ENCODE data around the gene DMXL2. TPM values are rescaled to one million over a fixed set of nuclear protein-coding genes. Genes with fewer than 3 reads are reported as not detected.
"Not testable (repeated sequence)": the region's sequence is repeated elsewhere in the genome, so short reads cannot be mapped to it uniquely, and the experiment has no call there.

The DMXL2 gene
- total and polyA plus RNA-seq, 2 experiments from 2014 or later, result 3.6 to 17.6 TPM

DNA sequence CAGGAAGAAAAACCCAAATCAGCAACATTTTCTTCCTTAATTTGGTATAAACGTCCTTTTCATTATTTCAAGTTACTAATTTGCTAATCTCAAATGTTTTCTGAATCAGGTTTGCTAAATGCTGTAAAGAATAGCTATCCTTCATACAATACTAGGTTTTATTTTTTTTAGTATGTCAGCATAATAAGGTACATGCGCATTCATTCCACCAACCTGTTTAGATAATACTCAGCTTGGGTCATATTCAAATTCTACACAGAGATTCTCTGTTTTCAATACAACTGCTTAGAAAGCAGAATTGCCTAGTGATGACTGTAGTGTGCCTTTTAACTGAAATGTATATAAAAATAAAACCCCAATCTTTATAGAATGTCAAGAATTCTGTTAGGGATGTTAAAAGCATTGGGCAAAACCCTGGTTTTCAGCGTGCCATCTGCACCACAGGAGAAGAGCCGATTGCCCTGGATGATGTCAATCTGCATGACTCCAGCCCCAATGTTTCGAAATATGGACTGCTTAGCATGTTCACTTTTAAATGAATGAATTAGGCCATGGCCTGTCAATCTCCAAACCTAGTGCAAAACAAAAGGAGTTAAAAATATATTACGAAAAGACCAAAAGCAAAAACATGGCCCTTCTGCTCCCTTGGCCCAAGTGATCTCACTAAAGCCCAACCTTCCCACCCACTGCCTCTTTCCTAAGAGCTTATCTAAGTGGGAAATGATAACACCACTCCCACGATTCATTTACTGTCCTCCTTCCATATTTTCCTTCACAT lies 173.8 kb downstream of the DMXL2 start:
- Histone ChIP-seq H3K9ac (no peak overlapping the region), H3K27ac (no peak overlapping the region), H3K4me1 (ENCODE audit: insufficient read depth) (no peaks in the 10 kb centered on the region), H3K9me3 (ENCODE audit: low read depth) (no peaks in the 10 kb centered on the region), H3K27me3 (replicated peaks; ENCODE audit: insufficient read depth) (no peaks in the 10 kb centered on the region), H3K36me3 (ENCODE audit: low read depth) (0 out of 2 replicates have a peak, but pooled peaks cover 4% of the 10 kb centered on the region), H3K9me2 (ENCODE audit: insufficient read depth) (peaks cover 5% of the 10 kb centered on the region; the same call in 1 of the 2 replicates), H3F3A (ENCODE audit: insufficient read depth) (peaks cover 8% of the 10 kb centered on the region; the same call in 1 of the 2 replicates), H4K20me1 (ENCODE audit: insufficient read depth) (no peaks in the 10 kb centered on the region), H2AFZ (no peak overlapping the region), H3K79me2 (ENCODE audit: insufficient read depth) (no peaks in the 10 kb centered on the region), H3K4me2 (ENCODE audit: unreplicated experiment) (no peak overlapping the region), H3K4me3 (no peak overlapping the region)
- in situ Hi-C loops (cut with MboI), result no loop called here
- WGBS, 2 experiments (ENCODE audit: low coverage in 1 of 2, low lambda C conversion rate in 2 of 2, missing lambda C conversion rate in 2 of 2), result 84 to 87% methylated on average over 7 of the region's 7 CpGs
- DNase-seq, result peak; percentile 12
- TF ChIP-seq EZH2 (IDR thresholded peaks at IDR 0.05; ENCODE audit: insufficient read depth, poor library complexity, severe bottlenecking) (no peak), EZH2phosphoT487 (IDR thresholded peaks at IDR 0.05; ENCODE audit: insufficient read depth, low read depth) (no peak)

DNA sequence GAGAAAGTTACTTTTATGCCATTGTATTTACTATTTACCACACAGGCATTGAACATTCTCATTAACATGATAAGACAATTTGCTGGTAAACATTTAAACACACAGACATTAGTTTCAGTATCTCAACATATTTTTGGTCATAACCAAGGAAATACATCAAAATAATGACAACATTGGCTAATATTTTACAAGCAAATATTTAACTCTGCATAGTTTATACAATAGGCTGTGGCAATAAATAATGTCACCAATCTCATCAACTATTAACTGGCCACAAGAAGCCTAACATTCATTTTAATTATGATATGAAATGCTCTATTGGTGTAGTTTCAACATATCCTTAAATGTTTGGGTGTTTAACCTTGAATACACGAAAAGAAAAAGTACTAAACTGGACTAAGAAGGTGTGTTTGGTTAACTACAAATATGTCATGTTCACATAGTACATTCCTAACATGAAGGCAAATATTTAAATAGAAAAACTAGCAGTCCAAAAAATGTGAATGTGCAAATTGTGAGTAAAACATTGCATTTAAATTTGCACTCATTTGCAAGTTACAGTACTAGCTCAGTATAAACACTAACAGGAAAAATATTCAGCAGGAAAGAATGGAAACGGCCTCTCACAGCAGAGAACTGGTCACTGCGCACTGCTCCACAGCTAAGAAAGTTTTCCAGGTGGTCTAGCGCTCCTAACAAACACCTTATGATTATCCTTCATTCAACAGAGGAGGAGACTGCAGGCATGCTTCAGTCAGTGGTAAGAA lies 174.5 kb downstream of the DMXL2 start:
- H3K4me1 ChIP-seq (ENCODE audit: insufficient read depth), result no peaks in the 10 kb centered on the region
- DNase-seq, result no peak
- H3K27me3 ChIP-seq (replicated peaks; ENCODE audit: insufficient read depth), result no peaks in the 10 kb centered on the region
- no peaks in the 10 kb centered on the region for H3K79me2 ChIP-seq (ENCODE audit: insufficient read depth)
- no peaks in the 10 kb centered on the region for H3K9me2 ChIP-seq (ENCODE audit: insufficient read depth)
- no peaks in the 10 kb centered on the region for H4K20me1 ChIP-seq (ENCODE audit: insufficient read depth)
- H3F3A ChIP-seq (ENCODE audit: insufficient read depth), result peaks cover 8% of the 10 kb centered on the region; the same call in 1 of the 2 replicates
- in situ Hi-C loops (cut with MboI), result no loop called here
- H3K9ac ChIP-seq, result no peak overlapping the region
- H3K4me3 ChIP-seq, result no peak overlapping the region
- 0 out of 2 replicates have a peak, but pooled peaks cover 4% of the 10 kb centered on the region for H3K36me3 ChIP-seq (ENCODE audit: low read depth)
- H3K4me2 ChIP-seq (ENCODE audit: unreplicated experiment), result no peak overlapping the region
- no peak overlapping the region for H2AFZ ChIP-seq
- TF ChIP-seq EZH2 (IDR thresholded peaks at IDR 0.05; ENCODE audit: insufficient read depth, poor library complexity, severe bottlenecking), result no peak
- no peak for TF ChIP-seq EZH2phosphoT487 (IDR thresholded peaks at IDR 0.05; ENCODE audit: insufficient read depth, low read depth)
- 90 to 95% methylated on average over 4 of the region's 4 CpGs for WGBS, 2 experiments (ENCODE audit: low coverage in 1 of 2, low lambda C conversion rate in 2 of 2, missing lambda C conversion rate in 2 of 2)
- no peaks in the 10 kb centered on the region for H3K9me3 ChIP-seq (ENCODE audit: low read depth)
- no peak overlapping the region for H3K27ac ChIP-seq

DNA sequence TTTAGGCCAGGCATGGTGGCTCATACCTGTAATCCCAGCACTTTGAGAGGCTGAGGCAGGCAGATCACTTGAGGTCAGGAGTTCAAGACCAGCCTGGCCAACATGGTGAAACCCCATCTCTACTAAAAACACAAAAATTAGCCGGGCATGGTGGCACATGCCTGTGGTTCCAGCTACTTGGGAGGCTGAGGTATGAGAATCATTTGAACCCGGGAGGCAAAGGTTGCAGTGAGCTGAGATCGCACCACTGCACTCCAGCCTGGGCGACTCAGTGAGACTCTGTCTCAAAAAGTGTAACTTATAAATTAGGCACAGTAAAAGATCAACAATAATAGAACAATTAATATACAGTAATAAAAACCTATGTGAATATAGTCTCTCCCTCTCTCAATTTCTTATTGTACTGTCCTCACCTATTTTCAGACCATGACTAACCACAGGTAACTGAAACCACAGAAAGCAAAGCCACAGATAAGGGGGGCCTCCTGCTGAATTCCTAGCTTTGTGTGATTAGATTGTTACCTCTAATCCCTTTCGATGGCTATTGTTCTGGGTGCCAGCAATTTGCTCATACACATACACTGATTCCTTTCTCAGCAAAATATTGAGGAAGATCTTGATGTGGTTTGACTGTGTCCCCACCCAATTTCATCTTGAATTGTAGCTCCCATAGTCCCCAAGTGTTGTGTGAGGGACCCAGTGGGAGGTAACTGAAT lies 176.4 kb downstream of the DMXL2 start:
- H3K9me2 ChIP-seq (ENCODE audit: insufficient read depth); H3K9me3 ChIP-seq (ENCODE audit: low read depth); H3F3A ChIP-seq (ENCODE audit: insufficient read depth); DNase-seq; H3K9ac ChIP-seq; H3K27ac ChIP-seq; in situ Hi-C loops (cut with MboI); H4K20me1 ChIP-seq (ENCODE audit: insufficient read depth); H3K27me3 ChIP-seq (replicated peaks; ENCODE audit: insufficient read depth); H3K4me2 ChIP-seq (ENCODE audit: unreplicated experiment); H3K36me3 ChIP-seq (ENCODE audit: low read depth); H3K4me1 ChIP-seq (ENCODE audit: insufficient read depth); H2AFZ ChIP-seq; H3K79me2 ChIP-seq (ENCODE audit: insufficient read depth); H3K4me3 ChIP-seq: not testable (repeated sequence)
- WGBS, 2 experiments (ENCODE audit: low coverage in 1 of 2, low lambda C conversion rate in 2 of 2, missing lambda C conversion rate in 2 of 2), result 93 to 99% methylated on average over 5 of the region's 5 CpGs

DNA sequence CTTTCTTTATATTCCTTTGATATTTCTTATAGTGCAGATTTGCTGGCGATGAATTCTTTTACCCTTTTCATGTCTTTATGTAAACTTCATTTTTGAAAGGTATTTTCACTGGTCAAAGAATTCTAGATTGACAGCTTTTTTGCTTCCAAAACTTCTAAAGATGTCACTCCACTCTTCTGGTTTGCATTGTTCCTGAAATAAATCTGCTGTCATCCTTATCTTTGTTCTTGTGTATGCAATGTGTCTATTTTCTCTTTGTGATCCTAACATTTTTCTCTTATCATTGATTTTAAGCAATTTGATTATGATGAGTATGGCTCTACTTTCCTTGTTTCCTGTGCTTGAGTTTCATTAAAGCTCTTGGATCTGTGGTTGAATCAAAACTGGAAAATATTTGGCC lies 177.8 kb downstream of the DMXL2 start:
- H3K36me3 ChIP-seq (ENCODE audit: low read depth), result 0 out of 2 replicates have a peak, but pooled peaks cover 4% of the 10 kb centered on the region
- no peaks in the 10 kb centered on the region for H3K27me3 ChIP-seq (replicated peaks; ENCODE audit: insufficient read depth)
- H3K9me3 ChIP-seq (ENCODE audit: low read depth), result no peaks in the 10 kb centered on the region
- no peak overlapping the region for H3K4me2 ChIP-seq (ENCODE audit: unreplicated experiment)
- in situ Hi-C loops (cut with MboI), result no loop called here
- H3K9me2 ChIP-seq (ENCODE audit: insufficient read depth), result no peaks in the 10 kb centered on the region
- H2AFZ ChIP-seq, result no peak overlapping the region
- H3K79me2 ChIP-seq (ENCODE audit: insufficient read depth), result no peaks in the 10 kb centered on the region
- DNase-seq, result no peak
- WGBS, 2 experiments (ENCODE audit: low coverage in 1 of 2, low lambda C conversion rate in 2 of 2, missing lambda C conversion rate in 2 of 2), result 98 to 100% methylated on average over 1 of the region's 1 CpG
- no peak overlapping the region for H3K4me3 ChIP-seq
- H3F3A ChIP-seq (ENCODE audit: insufficient read depth), result 0 out of 2 replicates have a peak, but pooled peaks cover 4% of the 10 kb centered on the region
- no peaks in the 10 kb centered on the region for H3K4me1 ChIP-seq (ENCODE audit: insufficient read depth)
- TF ChIP-seq EZH2 (IDR thresholded peaks at IDR 0.05; ENCODE audit: insufficient read depth, poor library complexity, severe bottlenecking), result no peak
- H4K20me1 ChIP-seq (ENCODE audit: insufficient read depth), result no peaks in the 10 kb centered on the region
- no peak overlapping the region for H3K9ac ChIP-seq
- H3K27ac ChIP-seq, result no peak overlapping the region
